ENCODE data around the gene SDE2.

Gene SDE2

GRCh38 chr1:225941942-225942222, 57.3 kb downstream of the SDE2 start:
- TF ChIP-seq FOXP2 (optimal IDR thresholded peaks at IDR 0.05; ENCODE audit: borderline replicate concordance, extremely low read depth, extremely low read length, insufficient read depth), result no peak
- TF ChIP-seq POLR2AphosphoS5 (IDR thresholded peaks at IDR 0.05; ENCODE audit: low read depth, low read length), result no peak
- TF ChIP-seq, protein P1, sequence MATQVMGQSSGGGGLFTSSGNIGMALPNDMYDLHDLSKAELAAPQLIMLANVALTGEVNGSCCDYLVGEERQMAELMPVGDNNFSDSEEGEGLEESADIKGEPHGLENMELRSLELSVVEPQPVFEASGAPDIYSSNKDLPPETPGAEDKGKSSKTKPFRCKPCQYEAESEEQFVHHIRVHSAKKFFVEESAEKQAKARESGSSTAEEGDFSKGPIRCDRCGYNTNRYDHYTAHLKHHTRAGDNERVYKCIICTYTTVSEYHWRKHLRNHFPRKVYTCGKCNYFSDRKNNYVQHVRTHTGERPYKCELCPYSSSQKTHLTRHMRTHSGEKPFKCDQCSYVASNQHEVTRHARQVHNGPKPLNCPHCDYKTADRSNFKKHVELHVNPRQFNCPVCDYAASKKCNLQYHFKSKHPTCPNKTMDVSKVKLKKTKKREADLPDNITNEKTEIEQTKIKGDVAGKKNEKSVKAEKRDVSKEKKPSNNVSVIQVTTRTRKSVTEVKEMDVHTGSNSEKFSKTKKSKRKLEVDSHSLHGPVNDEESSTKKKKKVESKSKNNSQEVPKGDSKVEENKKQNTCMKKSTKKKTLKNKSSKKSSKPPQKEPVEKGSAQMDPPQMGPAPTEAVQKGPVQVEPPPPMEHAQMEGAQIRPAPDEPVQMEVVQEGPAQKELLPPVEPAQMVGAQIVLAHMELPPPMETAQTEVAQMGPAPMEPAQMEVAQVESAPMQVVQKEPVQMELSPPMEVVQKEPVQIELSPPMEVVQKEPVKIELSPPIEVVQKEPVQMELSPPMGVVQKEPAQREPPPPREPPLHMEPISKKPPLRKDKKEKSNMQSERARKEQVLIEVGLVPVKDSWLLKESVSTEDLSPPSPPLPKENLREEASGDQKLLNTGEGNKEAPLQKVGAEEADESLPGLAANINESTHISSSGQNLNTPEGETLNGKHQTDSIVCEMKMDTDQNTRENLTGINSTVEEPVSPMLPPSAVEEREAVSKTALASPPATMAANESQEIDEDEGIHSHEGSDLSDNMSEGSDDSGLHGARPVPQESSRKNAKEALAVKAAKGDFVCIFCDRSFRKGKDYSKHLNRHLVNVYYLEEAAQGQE (IDR thresholded peaks at IDR 0.05; ENCODE audit: insufficient read depth in 1 of 2, low read depth in 2 of 2, low read length in 2 of 2), result no peak
- no peak for TF ChIP-seq SIN3A (IDR thresholded peaks at IDR 0.05; ENCODE audit: borderline replicate concordance, insufficient read depth, low read length)
- TF ChIP-seq TAF1 (IDR thresholded peaks at IDR 0.05; ENCODE audit: borderline replicate concordance, insufficient read depth, low read length), result no peak

DNA sequence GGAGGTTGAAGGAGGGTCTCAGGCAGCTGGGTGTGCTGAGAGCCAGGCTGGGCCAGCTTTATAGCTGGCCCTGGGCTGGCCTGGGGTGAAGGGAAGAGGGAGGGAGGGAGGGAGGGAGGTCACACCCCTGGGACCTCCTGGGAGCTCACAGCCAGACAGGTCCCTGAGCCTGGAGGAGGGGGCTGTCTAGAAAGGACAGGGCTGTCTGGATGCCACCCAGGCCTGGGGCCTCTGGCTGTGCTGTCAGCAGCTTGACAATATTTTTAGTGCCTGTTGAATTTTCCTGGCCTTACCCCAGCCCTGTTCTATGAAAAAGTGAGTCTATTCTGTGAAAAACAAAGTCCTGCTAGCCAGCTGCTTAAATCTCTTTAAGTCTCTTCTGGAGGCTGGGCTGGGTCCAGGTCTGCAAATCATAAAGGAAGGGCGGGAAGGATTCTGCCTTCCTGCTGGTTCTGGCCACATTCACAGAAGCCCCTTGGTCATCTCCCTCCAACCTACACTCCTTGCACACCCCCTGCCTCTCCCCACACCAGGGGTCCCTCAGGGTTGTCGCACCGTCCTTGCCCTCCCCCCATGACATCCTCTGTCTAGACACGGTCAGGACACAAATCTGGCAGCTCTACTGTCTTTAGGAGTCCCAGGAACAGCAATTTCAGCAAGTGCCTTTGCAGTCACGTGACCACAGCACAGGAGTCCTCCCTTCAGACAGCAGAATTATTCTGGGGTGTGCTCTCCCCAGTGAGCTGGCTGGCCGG, 57.8 kb downstream of the SDE2 start, which contains the start of gene LEFTY2:
TSS of gene LEFTY2 (minus strand) at position 34 of the 755 bp plus-strand sequence. CDS start 80 bp downstream, outside the sequence.
- no peak for TF ChIP-seq TAF1 (IDR thresholded peaks at IDR 0.05; ENCODE audit: borderline replicate concordance, insufficient read depth, low read length)
- TF ChIP-seq, protein P1 (IDR thresholded peaks at IDR 0.05; ENCODE audit: insufficient read depth in 1 of 2, low read depth in 2 of 2, low read length in 2 of 2), result no peak
- TF ChIP-seq POLR2AphosphoS5 (IDR thresholded peaks at IDR 0.05; ENCODE audit: low read depth, low read length), result no peak
- TF ChIP-seq SIN3A (IDR thresholded peaks at IDR 0.05; ENCODE audit: borderline replicate concordance, insufficient read depth, low read length), result no peak

GRCh38 chr1:225940385-225941151, 58.6 kb downstream of the SDE2 start:
- no peak for TF ChIP-seq POLR2AphosphoS5 (IDR thresholded peaks at IDR 0.05; ENCODE audit: low read depth, low read length)

- TF ChIP-seq TAF1 (IDR thresholded peaks at IDR 0.05; ENCODE audit: borderline replicate concordance, insufficient read depth, low read length) (no peak), SIN3A (IDR thresholded peaks at IDR 0.05; ENCODE audit: borderline replicate concordance, insufficient read depth, low read length) (no peak), POLR2AphosphoS5 (IDR thresholded peaks at IDR 0.05; ENCODE audit: low read depth, low read length) (no peak), FOXP2 (optimal IDR thresholded peaks at IDR 0.05; ENCODE audit: borderline replicate concordance, extremely low read depth, extremely low read length, insufficient read depth) (no peak)
- TF ChIP-seq, protein P1 (IDR thresholded peaks at IDR 0.05; ENCODE audit: insufficient read depth in 1 of 2, low read depth in 2 of 2, low read length in 2 of 2), result no peak
Observed at GRCh38 chr1:225937048-225937968, 61.8 kb downstream of the SDE2 start.

GRCh38 chr1:225936523-225936922, 62.6 kb downstream of the SDE2 start:
- no peak for TF ChIP-seq POLR2AphosphoS5 (IDR thresholded peaks at IDR 0.05; ENCODE audit: low read depth, low read length)
- TF ChIP-seq FOXP2 (optimal IDR thresholded peaks at IDR 0.05; ENCODE audit: borderline replicate concordance, extremely low read depth, extremely low read length, insufficient read depth), result no peak
- TF ChIP-seq TAF1 (IDR thresholded peaks at IDR 0.05; ENCODE audit: borderline replicate concordance, insufficient read depth, low read length), result no peak
- TF ChIP-seq, protein P1 (IDR thresholded peaks at IDR 0.05; ENCODE audit: insufficient read depth in 1 of 2, low read depth in 2 of 2, low read length in 2 of 2), result no peak
- TF ChIP-seq SIN3A (IDR thresholded peaks at IDR 0.05; ENCODE audit: borderline replicate concordance, insufficient read depth, low read length), result no peak
